ENCODE data around the gene AUTS2.

DNA sequence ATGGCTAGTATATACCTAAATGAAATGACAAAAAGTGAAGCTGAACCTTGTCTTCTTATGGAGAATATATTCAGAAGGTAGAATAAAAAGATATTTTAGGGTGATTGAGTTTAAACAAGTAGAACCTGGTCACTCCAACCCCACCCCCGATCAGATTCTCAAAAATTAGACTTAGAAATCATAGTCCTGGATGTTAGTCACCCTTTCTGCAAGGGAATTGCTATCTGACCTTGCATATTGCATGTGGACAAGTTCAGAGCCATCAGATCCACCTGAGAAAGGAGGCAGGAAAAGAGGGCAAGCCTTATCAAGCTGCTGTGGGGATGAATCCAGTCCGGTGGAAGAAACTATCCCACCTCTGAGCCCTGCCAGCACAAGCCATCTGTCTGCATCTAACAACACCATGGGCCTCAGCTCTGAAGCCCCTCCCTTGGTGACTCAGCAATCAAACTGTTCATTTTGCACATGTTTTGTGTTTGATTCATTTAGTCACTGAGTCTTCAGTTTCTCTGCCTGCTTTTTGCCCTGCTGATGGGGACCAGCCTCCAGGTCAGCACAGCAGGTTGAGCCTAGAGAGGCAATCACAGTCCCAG is 727.3 kb downstream of the AUTS2 start:
- TF ChIP-seq, protein P1, sequence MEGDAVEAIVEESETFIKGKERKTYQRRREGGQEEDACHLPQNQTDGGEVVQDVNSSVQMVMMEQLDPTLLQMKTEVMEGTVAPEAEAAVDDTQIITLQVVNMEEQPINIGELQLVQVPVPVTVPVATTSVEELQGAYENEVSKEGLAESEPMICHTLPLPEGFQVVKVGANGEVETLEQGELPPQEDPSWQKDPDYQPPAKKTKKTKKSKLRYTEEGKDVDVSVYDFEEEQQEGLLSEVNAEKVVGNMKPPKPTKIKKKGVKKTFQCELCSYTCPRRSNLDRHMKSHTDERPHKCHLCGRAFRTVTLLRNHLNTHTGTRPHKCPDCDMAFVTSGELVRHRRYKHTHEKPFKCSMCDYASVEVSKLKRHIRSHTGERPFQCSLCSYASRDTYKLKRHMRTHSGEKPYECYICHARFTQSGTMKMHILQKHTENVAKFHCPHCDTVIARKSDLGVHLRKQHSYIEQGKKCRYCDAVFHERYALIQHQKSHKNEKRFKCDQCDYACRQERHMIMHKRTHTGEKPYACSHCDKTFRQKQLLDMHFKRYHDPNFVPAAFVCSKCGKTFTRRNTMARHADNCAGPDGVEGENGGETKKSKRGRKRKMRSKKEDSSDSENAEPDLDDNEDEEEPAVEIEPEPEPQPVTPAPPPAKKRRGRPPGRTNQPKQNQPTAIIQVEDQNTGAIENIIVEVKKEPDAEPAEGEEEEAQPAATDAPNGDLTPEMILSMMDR (conservative IDR thresholded peaks at IDR 0.05; ENCODE audit: low read length) = no peak
- TF ChIP-seq EZH2phosphoT487 (IDR thresholded peaks at IDR 0.05; ENCODE audit: borderline replicate concordance) = no peak
